Upper lobe of left lung (tissue), 6 donors: Measurements from ENCODE around the gene TLCD4. TPM values are rescaled to one million over a fixed set of nuclear protein-coding genes. Genes with fewer than 3 reads are reported as not detected.
A peak's percentile ranks its signal among the peaks of the same experiment; 100 is the strongest.
"Not testable (repeated sequence)": the region's sequence is repeated elsewhere in the genome, so short reads cannot be mapped to it uniquely, and the experiment has no call there.

Experiments used
- ATAC-seq, 2 donors: fragments of 200-7000 bp; cut with Tn5 transposase; one replicate each; pipeline ENCODE4 v1.9.1; 2022; ENCODE audit warnings: mild to moderate bottlenecking in 2 of 2, moderate library complexity in 2 of 2; ENCODE audit not compliant: low FRiP score in 2 of 2
- DNase-seq, 2 donors: peaks; one replicate each; pipeline ENCODE4 v3.0.0-alpha.2; 2019 to 2020
- H3K27ac ChIP-seq, 4 donors: fragments of 200-600 bp; sonication (generic); one replicate each; pipeline ENCODE4 v1.5.1; 2016 to 2019
- H3K27me3 ChIP-seq, 4 donors: fragments of 200-600 bp; sonication (generic); one replicate each; pipeline ENCODE4 v1.5.1; 2017 to 2019
- H3K36me3 ChIP-seq, 4 donors: fragments of 200-600 bp; sonication (generic); one replicate each; pipeline ENCODE4 v1.5.1; 2016 to 2019
- H3K4me1 ChIP-seq, 4 donors: fragments of 200-600 bp; sonication (generic); one replicate each; pipeline ENCODE4 v1.5.1; 2018 to 2019
- H3K4me3 ChIP-seq, 4 donors: fragments of 200-600 bp; sonication (generic); one replicate each; pipeline ENCODE4 v1.5.1; 2017 to 2019; ENCODE audit warnings: mild to moderate bottlenecking in 2 of 4, moderate library complexity in 1 of 4
- H3K9me3 ChIP-seq, 4 donors: fragments of 200-600 bp; sonication (generic); one replicate each; pipeline ENCODE4 v1.5.1; 2018 to 2019
- EP300 ChIP-seq, 4 donors: sonication (generic); formaldehyde crosslinking; IDR thresholded peaks; one replicate each; pipeline ENCODE4 v1.5.1; 2017; ENCODE audit warnings: antibody characterized with exemption in 4 of 4, control low read depth in 2 of 4
- POLR2A ChIP-seq, 4 donors: fragments of 450-650 bp; IDR thresholded peaks; one replicate each; pipeline ENCODE4 v1.5.1; 2016 to 2017; ENCODE audit warnings: antibody characterized with exemption in 4 of 4, mild to moderate bottlenecking in 2 of 4
- POLR2AphosphoS5 ChIP-seq, 2 donors: sonication (generic); formaldehyde crosslinking; IDR thresholded peaks; one replicate each; pipeline ENCODE4 v1.5.1; 2017; ENCODE audit warnings: antibody characterized with exemption in 2 of 2
- WGBS, 2 donors: methylation state at CpG; one replicate each; pipeline ENCODE4 v1.1.5; 2017 to 2018; 5-methylcytosine and 5-hydroxymethylcytosine counted together
- total RNA-seq, 6 donors: library from RNA; depleted of rRNA in 4 of 6; stranded (reverse); fragments of >200 nt in 4 of 6; gene quantifications; one replicate each; pipeline versions ENCODE4 v1.1.0 to v1.2.1, GENCODE V29; 2016 to 2021
- TF ChIP-seq, protein P1 (sequence below), 6 experiments: fragments of 450-650 bp in 4 of 6; fragments of 200-600 bp in 2 of 6; sonication (generic) in 2 of 6; IDR thresholded peaks; one replicate each; pipeline ENCODE4 v1.5.1; 2016 to 2019; ENCODE audit warnings: antibody characterized with exemption in 6 of 6
- donor health status: DM: no; HTN: no; CAD: no; lungs with moderate emphysema.
- donor health status: DM: no; HTN: yes; CAD: no; lungs with severe emphysema.

TLCD4 gene
- total RNA-seq, 6 donors from 2014 or later, result 1.8 to 19.5 (median 8.2) TPM

DNA sequence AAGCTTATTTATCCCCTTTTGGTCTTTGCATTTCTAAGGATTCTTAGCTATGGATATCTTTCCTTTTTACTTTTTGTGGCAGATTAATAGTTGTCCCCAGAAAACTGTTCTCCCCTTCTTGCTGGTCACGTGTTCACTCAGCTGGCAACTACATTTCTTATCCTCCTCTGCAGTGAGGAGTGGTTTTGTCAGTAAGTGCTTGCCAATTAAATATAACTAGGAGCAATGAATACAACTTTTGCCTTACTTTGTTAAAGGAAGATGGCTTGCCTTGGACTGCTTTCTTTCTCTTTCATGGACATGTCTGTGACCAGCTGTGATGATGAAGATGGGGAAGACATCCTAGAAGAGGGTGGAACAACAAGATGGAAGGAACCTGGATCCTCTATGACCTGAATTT, 28.9 kb upstream of the TLCD4 start:
- no peaks in the 10 kb centered on the region for H3K4me1 ChIP-seq
- H3K36me3 ChIP-seq, result no peaks in the 10 kb centered on the region
- H3K27me3 ChIP-seq, result no peaks in the 10 kb centered on the region
- DNase-seq (no peak), ATAC-seq (no peak)
- H3K27ac ChIP-seq, result no peak overlapping the region
- TF ChIP-seq EP300 (IDR thresholded peaks at IDR 0.05), result no peak
- no peak for TF ChIP-seq POLR2A (IDR thresholded peaks at IDR 0.05)
- TF ChIP-seq, protein P1, sequence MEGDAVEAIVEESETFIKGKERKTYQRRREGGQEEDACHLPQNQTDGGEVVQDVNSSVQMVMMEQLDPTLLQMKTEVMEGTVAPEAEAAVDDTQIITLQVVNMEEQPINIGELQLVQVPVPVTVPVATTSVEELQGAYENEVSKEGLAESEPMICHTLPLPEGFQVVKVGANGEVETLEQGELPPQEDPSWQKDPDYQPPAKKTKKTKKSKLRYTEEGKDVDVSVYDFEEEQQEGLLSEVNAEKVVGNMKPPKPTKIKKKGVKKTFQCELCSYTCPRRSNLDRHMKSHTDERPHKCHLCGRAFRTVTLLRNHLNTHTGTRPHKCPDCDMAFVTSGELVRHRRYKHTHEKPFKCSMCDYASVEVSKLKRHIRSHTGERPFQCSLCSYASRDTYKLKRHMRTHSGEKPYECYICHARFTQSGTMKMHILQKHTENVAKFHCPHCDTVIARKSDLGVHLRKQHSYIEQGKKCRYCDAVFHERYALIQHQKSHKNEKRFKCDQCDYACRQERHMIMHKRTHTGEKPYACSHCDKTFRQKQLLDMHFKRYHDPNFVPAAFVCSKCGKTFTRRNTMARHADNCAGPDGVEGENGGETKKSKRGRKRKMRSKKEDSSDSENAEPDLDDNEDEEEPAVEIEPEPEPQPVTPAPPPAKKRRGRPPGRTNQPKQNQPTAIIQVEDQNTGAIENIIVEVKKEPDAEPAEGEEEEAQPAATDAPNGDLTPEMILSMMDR (IDR thresholded peaks at IDR 0.05), result no peak
- TF ChIP-seq POLR2AphosphoS5 (IDR thresholded peaks at IDR 0.05), result no peak
- H3K9me3 ChIP-seq, result peaks cover 0 to 5% (median 2%) of the 10 kb centered on the region in 4 donors
- 74 to 83% methylated on average over 1 of the region's 1 CpG for WGBS, 2 donors
- H3K4me3 ChIP-seq, result no peak overlapping the region

DNA sequence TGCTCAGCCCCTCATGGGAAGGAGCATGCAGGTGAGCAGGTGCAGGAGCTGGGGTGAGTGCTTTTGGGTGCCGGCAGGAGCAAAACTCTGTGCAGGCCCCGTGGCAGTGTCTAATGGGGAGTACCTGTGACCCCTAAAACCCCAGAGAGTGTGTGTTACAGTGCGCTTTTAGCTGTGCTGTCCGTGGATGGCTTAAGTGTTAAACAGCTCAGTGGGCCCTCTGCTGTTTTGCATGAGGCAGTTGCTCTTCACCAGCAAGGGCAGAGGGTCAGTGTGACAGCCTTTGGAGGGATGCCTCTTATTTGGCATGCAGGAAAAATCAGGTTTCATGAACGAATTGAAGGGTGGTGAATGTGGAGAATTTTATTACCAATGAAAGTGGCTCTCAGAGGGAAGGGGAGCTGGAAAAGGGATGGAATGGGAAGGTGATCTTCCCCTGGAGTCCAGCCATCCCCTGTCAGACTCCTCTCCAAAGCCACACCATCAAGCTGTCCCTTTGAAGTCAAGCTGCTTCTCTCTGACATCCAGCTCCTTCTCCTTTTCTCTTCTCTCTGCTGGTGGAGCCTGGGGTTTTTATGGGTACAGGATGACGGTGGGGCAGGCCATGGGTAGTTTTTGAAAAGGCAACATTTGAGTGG, 27.4 kb upstream of the TLCD4 start:
- Histone ChIP-seq H3K27me3 (no peaks in the 10 kb centered on the region), H3K27ac (no peak overlapping the region), H3K36me3 (no peaks in the 10 kb centered on the region), H3K4me3 (no peak overlapping the region), H3K9me3 (peaks cover 0 to 5% (median 2%) of the 10 kb centered on the region in 4 donors), H3K4me1 (no peaks in the 10 kb centered on the region)
- ATAC-seq (no peak), DNase-seq (no peak)
- WGBS, 2 donors, result 89 to 90% methylated on average over 6 of the region's 6 CpGs
- TF ChIP-seq, protein P1 (IDR thresholded peaks at IDR 0.05), result no peak
- TF ChIP-seq EP300 (IDR thresholded peaks at IDR 0.05), result no peak
- no peak for TF ChIP-seq POLR2A (IDR thresholded peaks at IDR 0.05)
- TF ChIP-seq POLR2AphosphoS5 (IDR thresholded peaks at IDR 0.05), result no peak

- H3K4me1 ChIP-seq, H3K36me3 ChIP-seq, H3K27ac ChIP-seq, ATAC-seq, H3K27me3 ChIP-seq, H3K4me3 ChIP-seq, H3K9me3 ChIP-seq: not testable (repeated sequence)
- peak in 1 of 2 donors; percentile 80 for DNase-seq
- 89% methylated on average over 28 of the region's 28 CpGs; no CpG with 5 or more reads in 1 of the 2 donors for WGBS, 2 donors
These were observed 25.9 kb upstream of the TLCD4 start for GRCh38 chr1:95091290-95091689.

GRCh38 chr1:95092891-95093290, 24.3 kb upstream of the TLCD4 start:
- H3K4me1 ChIP-seq, H3K27ac ChIP-seq, DNase-seq, H3K27me3 ChIP-seq, H3K36me3 ChIP-seq, H3K9me3 ChIP-seq, H3K4me3 ChIP-seq, ATAC-seq: not testable (repeated sequence)

GRCh38 chr1:95093296-95093695, 23.9 kb upstream of the TLCD4 start:
- WGBS, 2 donors, result 30 to 92% methylated on average over 1 of the region's 1 CpG

More at GRCh38 chr1:95093296-95093695, 23.9 kb upstream of the TLCD4 start:
- no peaks in the 10 kb centered on the region for H3K36me3 ChIP-seq
- peaks cover 0 to 5% (median 2%) of the 10 kb centered on the region in 4 donors for H3K9me3 ChIP-seq
- H3K4me3 ChIP-seq, result no peak overlapping the region
- DNase-seq (no peak), ATAC-seq (no peak)
- H3K27ac ChIP-seq, result no peak overlapping the region
- TF ChIP-seq POLR2AphosphoS5 (IDR thresholded peaks at IDR 0.05), result no peak
- no peak for TF ChIP-seq POLR2A (IDR thresholded peaks at IDR 0.05)
- TF ChIP-seq, protein P1 (IDR thresholded peaks at IDR 0.05), result no peak
- TF ChIP-seq EP300 (IDR thresholded peaks at IDR 0.05), result no peak
- no peaks in the 10 kb centered on the region for H3K4me1 ChIP-seq
- H3K27me3 ChIP-seq, result no peaks in the 10 kb centered on the region
